C4-2B (cell line): ENCODE measurements around the gene NEU2.

Experiments used
- H3K27ac ChIP-seq: fragments of 450-650 bp; 2 replicates; pipeline ENCODE4 v1.5.1; 2017
- ZFX ChIP-seq: fragments of 450-650 bp; IDR thresholded peaks from 2 replicates; pipeline ENCODE4 v1.6.1; 2017
- TF ChIP-seq, protein P1 (sequence below): fragments of 450-650 bp; conservative IDR thresholded peaks from 2 replicates; pipeline ENCODE4 v1.5.1; 2017; ENCODE audit warnings: mild to moderate bottlenecking

The NEU2 gene

GRCh38 chr2:233037078-233037477 lies 4.6 kb downstream of the NEU2 start:
- no peak overlapping the region for H3K27ac ChIP-seq
- TF ChIP-seq, protein P1, sequence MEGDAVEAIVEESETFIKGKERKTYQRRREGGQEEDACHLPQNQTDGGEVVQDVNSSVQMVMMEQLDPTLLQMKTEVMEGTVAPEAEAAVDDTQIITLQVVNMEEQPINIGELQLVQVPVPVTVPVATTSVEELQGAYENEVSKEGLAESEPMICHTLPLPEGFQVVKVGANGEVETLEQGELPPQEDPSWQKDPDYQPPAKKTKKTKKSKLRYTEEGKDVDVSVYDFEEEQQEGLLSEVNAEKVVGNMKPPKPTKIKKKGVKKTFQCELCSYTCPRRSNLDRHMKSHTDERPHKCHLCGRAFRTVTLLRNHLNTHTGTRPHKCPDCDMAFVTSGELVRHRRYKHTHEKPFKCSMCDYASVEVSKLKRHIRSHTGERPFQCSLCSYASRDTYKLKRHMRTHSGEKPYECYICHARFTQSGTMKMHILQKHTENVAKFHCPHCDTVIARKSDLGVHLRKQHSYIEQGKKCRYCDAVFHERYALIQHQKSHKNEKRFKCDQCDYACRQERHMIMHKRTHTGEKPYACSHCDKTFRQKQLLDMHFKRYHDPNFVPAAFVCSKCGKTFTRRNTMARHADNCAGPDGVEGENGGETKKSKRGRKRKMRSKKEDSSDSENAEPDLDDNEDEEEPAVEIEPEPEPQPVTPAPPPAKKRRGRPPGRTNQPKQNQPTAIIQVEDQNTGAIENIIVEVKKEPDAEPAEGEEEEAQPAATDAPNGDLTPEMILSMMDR, result no peak
- no peak for TF ChIP-seq ZFX

- no peak for TF ChIP-seq ZFX
- TF ChIP-seq, protein P1, result no peak
- H3K27ac ChIP-seq, result no peak overlapping the region
Measured at GRCh38 chr2:233039212-233039845, 6.9 kb downstream of the NEU2 start.

GRCh38 chr2:233039846-233040530 lies 7.5 kb downstream of the NEU2 start:
- H3K27ac ChIP-seq, result no peak overlapping the region
- TF ChIP-seq, protein P1, result no peak
- TF ChIP-seq ZFX, result no peak

GRCh38 chr2:233040571-233040970 lies 8.1 kb downstream of the NEU2 start:
- TF ChIP-seq ZFX, result no peak
- TF ChIP-seq, protein P1, result no peak
- no peak overlapping the region for H3K27ac ChIP-seq

- TF ChIP-seq, protein P1, result no peak
- no peak for TF ChIP-seq ZFX
- no peak overlapping the region for H3K27ac ChIP-seq
Measured at GRCh38 chr2:233041722-233042323, 9.4 kb downstream of the NEU2 start.

- no peak for TF ChIP-seq ZFX
- TF ChIP-seq, protein P1, result no peak
- H3K27ac ChIP-seq, result no peak overlapping the region
Measured at GRCh38 chr2:233042549-233042948, 10.1 kb downstream of the NEU2 start.

- TF ChIP-seq ZFX, result no peak
- no peak overlapping the region for H3K27ac ChIP-seq
Measured at GRCh38 chr2:233044974-233045605, 12.6 kb downstream of the NEU2 start.
